Measurements from ENCODE around the gene PRKCA. TPM values are rescaled to one million over a fixed set of nuclear protein-coding genes. Genes with fewer than 3 reads are reported as not detected.

Gene PRKCA
- total and polyA plus RNA-seq, 4 donors, result 3.0 to 14.1 (median 5.4) TPM

DNA sequence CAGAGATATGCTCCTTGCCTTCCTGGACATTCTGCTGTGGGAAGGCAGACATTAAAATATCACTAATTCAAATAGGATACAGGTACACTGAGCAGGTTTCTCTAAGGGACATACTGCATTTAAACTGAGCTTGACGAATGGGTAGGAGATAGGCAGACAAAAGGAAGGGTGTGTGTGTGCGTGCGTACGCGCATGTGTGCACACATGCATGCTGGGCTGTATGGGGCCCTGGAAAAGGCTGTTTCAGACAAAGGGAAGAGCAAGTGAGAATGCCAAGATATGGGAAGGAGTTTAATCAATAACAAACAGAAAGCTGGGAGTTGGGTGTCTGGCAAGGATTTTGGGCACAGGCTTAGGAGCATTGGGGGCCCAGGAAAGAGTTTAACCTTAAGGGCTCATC is 196.2 kb downstream of the PRKCA start:
- Histone ChIP-seq H3K36me3 (ENCODE audit: control insufficient read depth in 4 of 4, insufficient read depth in 3 of 4, low read depth in 1 of 4, low read length in 3 of 4) (no peaks in the 10 kb centered on the region), H3K27ac (ENCODE audit: low read depth in 1 of 2, low read length in 2 of 2) (no peak overlapping the region), H3K4me1 (ENCODE audit: control insufficient read depth in 4 of 4, insufficient read depth in 4 of 4, low read length in 3 of 4) (peaks cover 0 to 10% (median 2%) of the 10 kb centered on the region in 4 donors), H3K4me3 (ENCODE audit: low read depth in 1 of 3, low read length in 3 of 3) (no peak overlapping the region), H3K9ac (ENCODE audit: low read depth in 1 of 2, low read length in 2 of 2) (no peak overlapping the region), H3K27me3 (ENCODE audit: control insufficient read depth in 4 of 4, insufficient read depth in 4 of 4, low read length in 3 of 4) (no peaks in the 10 kb centered on the region), H3K9me3 (ENCODE audit: control insufficient read depth in 4 of 4, low read length in 3 of 4) (no peaks in the 10 kb centered on the region)
- no peak for DNase-seq (ENCODE audit: low spot score)
- TF ChIP-seq, protein P1, sequence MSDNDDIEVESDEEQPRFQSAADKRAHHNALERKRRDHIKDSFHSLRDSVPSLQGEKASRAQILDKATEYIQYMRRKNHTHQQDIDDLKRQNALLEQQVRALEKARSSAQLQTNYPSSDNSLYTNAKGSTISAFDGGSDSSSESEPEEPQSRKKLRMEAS (IDR thresholded peaks at IDR 0.05), result no peak
- TF ChIP-seq TAF1 (conservative IDR thresholded peaks at IDR 0.05), result no peak
- TF ChIP-seq EGR1 (IDR thresholded peaks at IDR 0.05; ENCODE audit: low read depth in 2 of 2), result no peak
- TF ChIP-seq RXRA (IDR thresholded peaks at IDR 0.05), result no peak
- TF ChIP-seq, protein P2, sequence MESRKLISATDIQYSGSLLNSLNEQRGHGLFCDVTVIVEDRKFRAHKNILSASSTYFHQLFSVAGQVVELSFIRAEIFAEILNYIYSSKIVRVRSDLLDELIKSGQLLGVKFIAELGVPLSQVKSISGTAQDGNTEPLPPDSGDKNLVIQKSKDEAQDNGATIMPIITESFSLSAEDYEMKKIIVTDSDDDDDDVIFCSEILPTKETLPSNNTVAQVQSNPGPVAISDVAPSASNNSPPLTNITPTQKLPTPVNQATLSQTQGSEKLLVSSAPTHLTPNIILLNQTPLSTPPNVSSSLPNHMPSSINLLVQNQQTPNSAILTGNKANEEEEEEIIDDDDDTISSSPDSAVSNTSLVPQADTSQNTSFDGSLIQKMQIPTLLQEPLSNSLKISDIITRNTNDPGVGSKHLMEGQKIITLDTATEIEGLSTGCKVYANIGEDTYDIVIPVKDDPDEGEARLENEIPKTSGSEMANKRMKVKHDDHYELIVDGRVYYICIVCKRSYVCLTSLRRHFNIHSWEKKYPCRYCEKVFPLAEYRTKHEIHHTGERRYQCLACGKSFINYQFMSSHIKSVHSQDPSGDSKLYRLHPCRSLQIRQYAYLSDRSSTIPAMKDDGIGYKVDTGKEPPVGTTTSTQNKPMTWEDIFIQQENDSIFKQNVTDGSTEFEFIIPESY (IDR thresholded peaks at IDR 0.05), result no peak
- no peak for TF ChIP-seq SP1 (IDR thresholded peaks at IDR 0.05)
- no peak for TF ChIP-seq RAD21 (IDR thresholded peaks at IDR 0.05)
- 96% methylated on average over 5 of the region's 5 CpGs for WGBS

DNA sequence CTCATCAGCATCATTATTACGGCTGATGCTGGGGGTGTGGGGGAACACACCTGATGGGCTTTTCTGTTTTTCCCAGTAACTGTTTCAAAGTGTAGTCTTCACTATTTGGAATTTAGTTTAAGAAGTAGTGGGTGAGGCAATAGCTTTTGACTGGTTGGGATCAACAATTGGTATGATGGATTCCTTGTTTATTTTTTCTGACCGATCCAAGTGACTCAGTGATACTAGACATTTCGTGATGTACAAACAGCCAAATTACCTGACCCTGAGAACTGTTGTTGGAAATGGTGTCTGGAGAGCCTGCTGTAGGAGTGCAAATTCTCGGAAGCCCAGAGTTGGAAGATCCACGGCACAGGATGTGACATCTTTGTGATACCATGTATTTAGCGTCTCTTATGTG is 204.2 kb downstream of the PRKCA start:
- no peak for DNase-seq (ENCODE audit: low spot score)
- H3K36me3 ChIP-seq (ENCODE audit: control insufficient read depth in 4 of 4, insufficient read depth in 3 of 4, low read depth in 1 of 4, low read length in 3 of 4), result no peaks in the 10 kb centered on the region
- H3K9ac ChIP-seq (ENCODE audit: low read depth in 1 of 2, low read length in 2 of 2), result no peak overlapping the region
- no peak overlapping the region for H3K27ac ChIP-seq (ENCODE audit: low read depth in 1 of 2, low read length in 2 of 2)
- H3K27me3 ChIP-seq (ENCODE audit: control insufficient read depth in 4 of 4, insufficient read depth in 4 of 4, low read length in 3 of 4), result no peaks in the 10 kb centered on the region
- WGBS, result 94% methylated on average over 6 of the region's 6 CpGs
- peaks cover 0 to 31% (median 9%) of the 10 kb centered on the region in 4 donors for H3K4me1 ChIP-seq (ENCODE audit: control insufficient read depth in 4 of 4, insufficient read depth in 4 of 4, low read length in 3 of 4)
- no peaks in the 10 kb centered on the region for H3K9me3 ChIP-seq (ENCODE audit: control insufficient read depth in 4 of 4, low read length in 3 of 4)
- H3K4me3 ChIP-seq (ENCODE audit: low read depth in 1 of 3, low read length in 3 of 3), result no peak overlapping the region
- TF ChIP-seq, protein P3, sequence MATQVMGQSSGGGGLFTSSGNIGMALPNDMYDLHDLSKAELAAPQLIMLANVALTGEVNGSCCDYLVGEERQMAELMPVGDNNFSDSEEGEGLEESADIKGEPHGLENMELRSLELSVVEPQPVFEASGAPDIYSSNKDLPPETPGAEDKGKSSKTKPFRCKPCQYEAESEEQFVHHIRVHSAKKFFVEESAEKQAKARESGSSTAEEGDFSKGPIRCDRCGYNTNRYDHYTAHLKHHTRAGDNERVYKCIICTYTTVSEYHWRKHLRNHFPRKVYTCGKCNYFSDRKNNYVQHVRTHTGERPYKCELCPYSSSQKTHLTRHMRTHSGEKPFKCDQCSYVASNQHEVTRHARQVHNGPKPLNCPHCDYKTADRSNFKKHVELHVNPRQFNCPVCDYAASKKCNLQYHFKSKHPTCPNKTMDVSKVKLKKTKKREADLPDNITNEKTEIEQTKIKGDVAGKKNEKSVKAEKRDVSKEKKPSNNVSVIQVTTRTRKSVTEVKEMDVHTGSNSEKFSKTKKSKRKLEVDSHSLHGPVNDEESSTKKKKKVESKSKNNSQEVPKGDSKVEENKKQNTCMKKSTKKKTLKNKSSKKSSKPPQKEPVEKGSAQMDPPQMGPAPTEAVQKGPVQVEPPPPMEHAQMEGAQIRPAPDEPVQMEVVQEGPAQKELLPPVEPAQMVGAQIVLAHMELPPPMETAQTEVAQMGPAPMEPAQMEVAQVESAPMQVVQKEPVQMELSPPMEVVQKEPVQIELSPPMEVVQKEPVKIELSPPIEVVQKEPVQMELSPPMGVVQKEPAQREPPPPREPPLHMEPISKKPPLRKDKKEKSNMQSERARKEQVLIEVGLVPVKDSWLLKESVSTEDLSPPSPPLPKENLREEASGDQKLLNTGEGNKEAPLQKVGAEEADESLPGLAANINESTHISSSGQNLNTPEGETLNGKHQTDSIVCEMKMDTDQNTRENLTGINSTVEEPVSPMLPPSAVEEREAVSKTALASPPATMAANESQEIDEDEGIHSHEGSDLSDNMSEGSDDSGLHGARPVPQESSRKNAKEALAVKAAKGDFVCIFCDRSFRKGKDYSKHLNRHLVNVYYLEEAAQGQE (IDR thresholded peaks at IDR 0.05), result no peak
- TF ChIP-seq, protein P1 (IDR thresholded peaks at IDR 0.05), result no peak
- TF ChIP-seq RAD21 (IDR thresholded peaks at IDR 0.05) (no peak), EGR1 (IDR thresholded peaks at IDR 0.05; ENCODE audit: low read depth in 2 of 2) (no peak), FOXA2 (IDR thresholded peaks at IDR 0.05) (no peak), HNF4A (conservative IDR thresholded peaks at IDR 0.05) (no peak), TAF1 (conservative IDR thresholded peaks at IDR 0.05) (no peak), FOXA1 (IDR thresholded peaks at IDR 0.05) (no peak), YY1 (IDR thresholded peaks at IDR 0.05) (no peak), GABPA (IDR thresholded peaks at IDR 0.05 in 1 of 2, conservative IDR thresholded peaks at IDR 0.05 in 1 of 2) (no peak), HNF4G (IDR thresholded peaks at IDR 0.05) (no peak), NR2F2 (IDR thresholded peaks at IDR 0.05) (no peak), RXRA (IDR thresholded peaks at IDR 0.05) (no peak), JUND (IDR thresholded peaks at IDR 0.05) (no peak), SP1 (IDR thresholded peaks at IDR 0.05) (no peak)
- TF ChIP-seq, protein P4, sequence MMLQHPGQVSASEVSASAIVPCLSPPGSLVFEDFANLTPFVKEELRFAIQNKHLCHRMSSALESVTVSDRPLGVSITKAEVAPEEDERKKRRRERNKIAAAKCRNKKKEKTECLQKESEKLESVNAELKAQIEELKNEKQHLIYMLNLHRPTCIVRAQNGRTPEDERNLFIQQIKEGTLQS (IDR thresholded peaks at IDR 0.05), result no peak
- TF ChIP-seq, protein P5, sequence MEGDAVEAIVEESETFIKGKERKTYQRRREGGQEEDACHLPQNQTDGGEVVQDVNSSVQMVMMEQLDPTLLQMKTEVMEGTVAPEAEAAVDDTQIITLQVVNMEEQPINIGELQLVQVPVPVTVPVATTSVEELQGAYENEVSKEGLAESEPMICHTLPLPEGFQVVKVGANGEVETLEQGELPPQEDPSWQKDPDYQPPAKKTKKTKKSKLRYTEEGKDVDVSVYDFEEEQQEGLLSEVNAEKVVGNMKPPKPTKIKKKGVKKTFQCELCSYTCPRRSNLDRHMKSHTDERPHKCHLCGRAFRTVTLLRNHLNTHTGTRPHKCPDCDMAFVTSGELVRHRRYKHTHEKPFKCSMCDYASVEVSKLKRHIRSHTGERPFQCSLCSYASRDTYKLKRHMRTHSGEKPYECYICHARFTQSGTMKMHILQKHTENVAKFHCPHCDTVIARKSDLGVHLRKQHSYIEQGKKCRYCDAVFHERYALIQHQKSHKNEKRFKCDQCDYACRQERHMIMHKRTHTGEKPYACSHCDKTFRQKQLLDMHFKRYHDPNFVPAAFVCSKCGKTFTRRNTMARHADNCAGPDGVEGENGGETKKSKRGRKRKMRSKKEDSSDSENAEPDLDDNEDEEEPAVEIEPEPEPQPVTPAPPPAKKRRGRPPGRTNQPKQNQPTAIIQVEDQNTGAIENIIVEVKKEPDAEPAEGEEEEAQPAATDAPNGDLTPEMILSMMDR (IDR thresholded peaks at IDR 0.05; ENCODE audit: low read depth, low read length, missing input control), result no peak
- TF ChIP-seq, protein P2 (IDR thresholded peaks at IDR 0.05), result no peak

Measured in liver (tissue), 9 donors.